K562 (cell line): ENCODE results near the gene SLC35G3.

ENCODE experiments used
- GATA2 ChIP-seq: sonication (generic); formaldehyde crosslinking; IDR thresholded peaks from 2 replicates; pipeline ENCODE4 v1.4.0; 2020; ENCODE audit warnings: mild to moderate bottlenecking, missing genetic modification reagents
- HNRNPK ChIP-seq: fragments of 200-400 bp; formaldehyde crosslinking; IDR thresholded peaks from one replicate; pipeline ENCODE4 v1.6.1; 2018; ENCODE audit warnings: mild to moderate bottlenecking, low read depth, low read length; ENCODE audit not compliant: poor library complexity, severe bottlenecking
- IRF2 ChIP-seq: sonication (generic); formaldehyde crosslinking; IDR thresholded peaks from 2 replicates; pipeline ENCODE4 v1.8.1; 2022; ENCODE audit warnings: mild to moderate bottlenecking, missing genetic modification reagents
- RBM39 ChIP-seq: fragments of 200-400 bp; formaldehyde crosslinking; optimal IDR thresholded peaks from 2 replicates; pipeline ENCODE3; 2018; ENCODE audit warnings: low read depth, low read length
- TEAD1 ChIP-seq, 2 experiments: fragments of 450-650 bp in 1 of 2; sonication (generic) in 1 of 2; formaldehyde crosslinking; IDR thresholded peaks; 2 replicates each; pipeline versions ENCODE4 v1.4.0 to v1.8.0; 2020 to 2022; ENCODE audit warnings: mild to moderate bottlenecking in 2 of 2, missing genetic modification reagents in 1 of 2
- ZNF830 ChIP-seq: fragments of 250-450 bp; sonication (Bioruptor Pico); IDR thresholded peaks from 2 replicates; pipeline ENCODE4 v1.5.0; 2021; ENCODE audit warnings: mild to moderate bottlenecking
- TF ChIP-seq, protein P1 (sequence below): sonication (generic); formaldehyde crosslinking; IDR thresholded peaks from 2 replicates; pipeline ENCODE4 v1.8.0; 2023; ENCODE audit warnings: mild to moderate bottlenecking, missing genetic modification reagents
- TF ChIP-seq, protein P2 (sequence below), 3 experiments: IDR thresholded peaks in 2 of 3; conservative IDR thresholded peaks in 1 of 3; 2 replicates each; pipeline ENCODE4 v1.5.1; 2011 to 2012; ENCODE audit warnings: low read length in 3 of 3, mild to moderate bottlenecking in 3 of 3, control low read depth in 2 of 3, improper control_type of control experiment in 1 of 3, inconsistent platforms in 1 of 3, low read depth in 1 of 3, mixed read lengths in 1 of 3, moderate library complexity in 1 of 3; ENCODE audit not compliant: insufficient read depth in 2 of 3
- TF ChIP-seq, protein P3 (sequence below): fragments of 450-650 bp; IDR thresholded peaks from 2 replicates; pipeline ENCODE4 v1.6.1; 2016; ENCODE audit warnings: borderline replicate concordance
- TF ChIP-seq, protein P4 (sequence below): fragments of 250-450 bp; sonication (Bioruptor Pico); IDR thresholded peaks from 2 replicates; pipeline ENCODE4 v1.9.0; 2021; ENCODE audit warnings: mild to moderate bottlenecking

DNA sequence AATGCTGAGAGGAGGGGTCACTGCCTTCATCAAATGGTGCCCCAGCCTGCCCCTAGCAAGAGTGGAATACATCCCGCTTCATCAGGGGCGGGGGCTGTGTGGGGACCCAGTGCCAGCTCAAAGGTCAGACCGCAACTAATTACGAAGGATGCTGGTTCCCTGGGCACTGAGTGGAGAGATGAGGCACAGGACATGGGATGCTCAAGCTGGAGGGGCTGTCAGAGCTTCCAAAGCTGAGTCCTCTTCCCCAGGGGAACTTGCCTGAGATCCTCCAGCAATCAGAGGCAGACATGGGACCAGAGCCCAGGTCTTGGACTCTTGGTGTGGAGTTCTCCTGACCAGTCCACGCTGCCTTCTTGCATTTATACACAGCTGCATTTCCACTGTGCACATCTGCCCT lies 27.7 kb downstream of the SLC35G3 start:
- TF ChIP-seq RBM39, result no peak
- no peak for TF ChIP-seq HNRNPK
- no peak for TF ChIP-seq ZNF830 (CRISPR knock-in tag)
- TF ChIP-seq, protein P1, sequence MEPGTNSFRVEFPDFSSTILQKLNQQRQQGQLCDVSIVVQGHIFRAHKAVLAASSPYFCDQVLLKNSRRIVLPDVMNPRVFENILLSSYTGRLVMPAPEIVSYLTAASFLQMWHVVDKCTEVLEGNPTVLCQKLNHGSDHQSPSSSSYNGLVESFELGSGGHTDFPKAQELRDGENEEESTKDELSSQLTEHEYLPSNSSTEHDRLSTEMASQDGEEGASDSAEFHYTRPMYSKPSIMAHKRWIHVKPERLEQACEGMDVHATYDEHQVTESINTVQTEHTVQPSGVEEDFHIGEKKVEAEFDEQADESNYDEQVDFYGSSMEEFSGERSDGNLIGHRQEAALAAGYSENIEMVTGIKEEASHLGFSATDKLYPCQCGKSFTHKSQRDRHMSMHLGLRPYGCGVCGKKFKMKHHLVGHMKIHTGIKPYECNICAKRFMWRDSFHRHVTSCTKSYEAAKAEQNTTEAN (CRISPR knock-in tag), result no peak
- TF ChIP-seq GATA2 (CRISPR knock-in tag), result no peak
- TF ChIP-seq IRF2 (CRISPR knock-in tag), result no peak
- TF ChIP-seq, protein P2, sequence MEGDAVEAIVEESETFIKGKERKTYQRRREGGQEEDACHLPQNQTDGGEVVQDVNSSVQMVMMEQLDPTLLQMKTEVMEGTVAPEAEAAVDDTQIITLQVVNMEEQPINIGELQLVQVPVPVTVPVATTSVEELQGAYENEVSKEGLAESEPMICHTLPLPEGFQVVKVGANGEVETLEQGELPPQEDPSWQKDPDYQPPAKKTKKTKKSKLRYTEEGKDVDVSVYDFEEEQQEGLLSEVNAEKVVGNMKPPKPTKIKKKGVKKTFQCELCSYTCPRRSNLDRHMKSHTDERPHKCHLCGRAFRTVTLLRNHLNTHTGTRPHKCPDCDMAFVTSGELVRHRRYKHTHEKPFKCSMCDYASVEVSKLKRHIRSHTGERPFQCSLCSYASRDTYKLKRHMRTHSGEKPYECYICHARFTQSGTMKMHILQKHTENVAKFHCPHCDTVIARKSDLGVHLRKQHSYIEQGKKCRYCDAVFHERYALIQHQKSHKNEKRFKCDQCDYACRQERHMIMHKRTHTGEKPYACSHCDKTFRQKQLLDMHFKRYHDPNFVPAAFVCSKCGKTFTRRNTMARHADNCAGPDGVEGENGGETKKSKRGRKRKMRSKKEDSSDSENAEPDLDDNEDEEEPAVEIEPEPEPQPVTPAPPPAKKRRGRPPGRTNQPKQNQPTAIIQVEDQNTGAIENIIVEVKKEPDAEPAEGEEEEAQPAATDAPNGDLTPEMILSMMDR (IDR thresholded peaks at IDR 0.05 in 2 of 3, conservative IDR thresholded peaks at IDR 0.05 in 1 of 3; ENCODE audit: insufficient read depth in 2 of 3, low read depth in 1 of 3, low read length in 3 of 3), result no peak
- no peak for TF ChIP-seq TEAD1 (CRISPR knock-in tag; IDR thresholded peaks at IDR 0.05)
- TF ChIP-seq, protein P3, sequence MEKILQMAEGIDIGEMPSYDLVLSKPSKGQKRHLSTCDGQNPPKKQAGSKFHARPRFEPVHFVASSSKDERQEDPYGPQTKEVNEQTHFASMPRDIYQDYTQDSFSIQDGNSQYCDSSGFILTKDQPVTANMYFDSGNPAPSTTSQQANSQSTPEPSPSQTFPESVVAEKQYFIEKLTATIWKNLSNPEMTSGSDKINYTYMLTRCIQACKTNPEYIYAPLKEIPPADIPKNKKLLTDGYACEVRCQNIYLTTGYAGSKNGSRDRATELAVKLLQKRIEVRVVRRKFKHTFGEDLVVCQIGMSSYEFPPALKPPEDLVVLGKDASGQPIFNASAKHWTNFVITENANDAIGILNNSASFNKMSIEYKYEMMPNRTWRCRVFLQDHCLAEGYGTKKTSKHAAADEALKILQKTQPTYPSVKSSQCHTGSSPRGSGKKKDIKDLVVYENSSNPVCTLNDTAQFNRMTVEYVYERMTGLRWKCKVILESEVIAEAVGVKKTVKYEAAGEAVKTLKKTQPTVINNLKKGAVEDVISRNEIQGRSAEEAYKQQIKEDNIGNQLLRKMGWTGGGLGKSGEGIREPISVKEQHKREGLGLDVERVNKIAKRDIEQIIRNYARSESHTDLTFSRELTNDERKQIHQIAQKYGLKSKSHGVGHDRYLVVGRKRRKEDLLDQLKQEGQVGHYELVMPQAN, result no peak
- TF ChIP-seq, protein P4, sequence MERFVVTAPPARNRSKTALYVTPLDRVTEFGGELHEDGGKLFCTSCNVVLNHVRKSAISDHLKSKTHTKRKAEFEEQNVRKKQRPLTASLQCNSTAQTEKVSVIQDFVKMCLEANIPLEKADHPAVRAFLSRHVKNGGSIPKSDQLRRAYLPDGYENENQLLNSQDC (CRISPR knock-in tag), result no peak
